Glomerular endothelial cell (primary cell): ENCODE data around the gene C10orf105. TPM values are rescaled to one million over a fixed set of nuclear protein-coding genes. Genes with fewer than 3 reads are reported as not detected.

Experiments used
- DNase-seq: peaks from one replicate; pipeline ENCODE4 v3.0.0-alpha.2; 2011; ENCODE audit warnings: low read depth, low spot score; ENCODE audit errors: extremely low read depth
- total RNA-seq: library from RNA; depleted of rRNA; stranded (reverse); fragments of >200 nt; gene quantifications from 2 replicates; pipeline ENCODE4 v1.2.3, GENCODE V29; 2015

Gene C10orf105
- total RNA-seq, 1 donor from 2014 or later: not detected

DNA sequence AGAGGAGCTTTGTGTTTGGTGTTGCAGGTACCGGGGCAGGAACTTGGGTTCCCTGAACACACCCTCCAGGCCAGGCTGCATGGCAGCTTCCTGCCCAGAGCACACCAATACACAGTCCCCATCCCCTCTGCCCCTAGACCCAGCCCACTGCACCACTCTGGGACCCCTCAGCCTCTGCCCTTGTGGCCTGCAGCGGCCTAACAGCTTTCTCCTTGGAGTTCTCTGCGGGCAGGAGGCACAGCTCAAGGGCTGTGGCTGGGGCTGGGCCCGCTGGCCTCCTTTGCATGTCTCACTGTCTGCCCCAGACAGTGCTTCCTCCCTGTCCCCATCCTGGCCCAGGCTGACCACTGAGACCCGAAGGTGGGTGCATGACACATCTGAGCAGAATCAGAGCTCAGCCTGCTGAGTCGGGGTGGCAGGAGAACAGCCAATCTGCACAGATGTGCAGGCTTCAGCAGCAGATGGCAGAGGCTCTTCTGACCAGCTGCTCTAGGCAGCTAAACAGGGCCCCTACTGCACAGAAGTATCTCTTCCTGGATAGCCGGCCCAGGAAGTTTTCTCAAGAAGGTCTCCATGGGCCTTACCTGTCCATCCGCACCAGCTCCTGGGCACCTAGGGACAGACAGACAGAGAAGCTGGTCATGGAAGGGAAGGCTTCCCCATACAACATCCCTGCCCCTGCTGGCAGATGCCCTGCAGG is 33.0 kb upstream of the C10orf105 start:
- no peak for DNase-seq

DNA sequence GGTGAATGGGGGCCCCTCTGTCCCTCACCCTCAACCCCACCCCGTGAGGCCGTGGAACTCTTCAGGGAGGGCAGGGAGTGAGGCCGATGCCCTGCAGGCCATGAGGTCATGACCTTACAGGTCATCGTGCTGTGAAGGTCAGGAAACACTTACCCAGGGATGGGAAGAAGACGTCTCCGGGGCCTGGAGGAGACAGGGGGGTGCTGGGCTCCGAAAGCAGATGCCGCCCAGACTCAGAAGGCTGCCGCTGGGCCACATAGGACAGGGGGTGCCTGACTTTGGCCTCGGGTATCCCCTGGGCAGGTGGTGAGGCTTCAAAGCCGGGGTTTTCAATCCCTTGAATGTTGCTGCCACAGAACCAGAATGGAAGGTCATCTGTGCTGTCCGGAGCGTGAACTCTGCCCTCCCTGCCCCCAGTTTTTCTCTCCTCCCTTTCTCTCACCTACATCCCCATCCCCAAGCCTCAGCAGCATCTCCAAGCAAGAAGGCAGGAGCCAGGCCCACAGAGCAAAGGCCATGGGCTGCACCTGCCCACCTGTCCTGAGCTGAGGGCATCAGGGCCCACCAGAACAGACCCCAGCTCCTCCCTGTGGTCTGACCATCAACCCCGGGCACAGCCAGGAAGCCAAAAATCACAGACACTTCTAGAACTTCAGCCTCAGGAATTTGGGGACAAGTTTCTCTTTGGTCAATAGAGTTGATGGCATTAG is 32.1 kb upstream of the C10orf105 start:
- no peak for DNase-seq

DNA sequence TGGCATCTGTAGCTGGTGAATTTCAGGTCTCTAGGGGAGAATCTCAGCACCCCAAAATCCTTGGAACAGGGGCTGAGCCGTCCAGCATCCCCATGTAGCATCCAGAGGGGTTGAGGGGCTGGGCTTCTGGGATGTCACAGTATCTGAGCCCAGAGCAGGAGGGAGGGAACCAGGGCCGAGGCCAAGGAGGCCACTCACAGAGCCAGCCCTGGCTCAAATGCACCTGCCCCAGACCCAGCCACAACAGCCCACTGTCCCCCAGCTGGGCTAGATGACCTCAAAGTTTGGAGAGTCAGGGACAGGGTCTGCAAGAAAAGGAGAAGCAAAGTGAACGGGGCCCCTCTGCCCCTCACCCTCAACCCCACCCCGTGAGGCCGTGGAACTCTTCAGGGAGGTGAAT is 31.4 kb upstream of the C10orf105 start:
- no peak for DNase-seq

DNA sequence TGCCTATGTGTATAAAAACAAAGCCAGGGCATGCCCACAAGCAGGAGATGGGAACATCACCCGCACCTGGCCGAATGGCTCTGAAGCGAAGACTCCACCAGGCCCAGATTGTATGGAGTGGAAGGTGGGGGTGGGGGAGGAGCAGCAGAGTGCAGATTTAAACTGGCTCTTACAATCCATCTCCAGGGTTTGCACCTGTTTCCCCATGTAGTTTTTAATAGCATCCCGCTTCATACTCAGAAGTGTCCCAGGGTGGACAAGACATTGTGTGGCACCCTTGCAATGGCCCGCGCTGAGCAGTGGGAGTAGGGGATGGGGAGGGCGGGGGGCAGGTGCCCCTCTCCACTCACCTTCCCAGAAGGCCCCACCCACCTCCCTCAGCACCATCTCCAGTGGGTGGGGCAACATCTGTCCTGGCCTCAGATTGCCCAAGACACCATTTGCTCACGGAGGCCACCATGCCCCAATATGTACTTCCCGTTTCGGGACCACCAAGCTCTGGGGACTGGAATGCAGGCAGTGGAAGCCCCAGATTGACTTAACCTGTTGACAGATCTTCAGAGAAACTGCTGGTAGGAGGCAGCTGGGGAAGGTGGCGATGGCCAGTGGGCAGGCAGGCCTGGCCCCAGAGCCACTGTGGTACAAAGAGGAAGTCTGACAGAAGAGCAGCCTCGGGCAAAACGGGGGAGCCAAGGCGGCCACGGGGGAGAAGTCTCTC is 30.7 kb upstream of the C10orf105 start:
- DNase-seq: no peak

DNA sequence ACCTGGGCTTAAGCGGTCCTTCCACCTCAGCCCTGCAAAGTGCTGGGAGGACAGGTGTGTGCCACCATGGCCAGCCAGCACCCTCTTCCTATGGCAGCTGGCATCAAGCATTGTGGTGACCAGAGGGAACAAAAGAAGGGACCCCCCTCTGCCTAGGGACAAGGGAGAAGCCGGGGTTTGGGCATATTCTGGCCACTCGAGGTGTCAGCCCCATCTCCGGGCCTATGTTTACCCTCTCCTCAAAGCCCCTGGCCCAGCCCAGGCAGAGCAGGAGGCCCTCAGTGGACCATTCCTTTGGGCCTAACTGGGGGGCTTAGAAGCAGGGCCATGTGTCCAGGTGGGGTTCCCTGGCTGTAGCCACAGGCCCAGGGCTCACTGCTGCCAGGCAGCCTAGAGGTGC is 29.8 kb upstream of the C10orf105 start:
- DNase-seq: no peak

DNA sequence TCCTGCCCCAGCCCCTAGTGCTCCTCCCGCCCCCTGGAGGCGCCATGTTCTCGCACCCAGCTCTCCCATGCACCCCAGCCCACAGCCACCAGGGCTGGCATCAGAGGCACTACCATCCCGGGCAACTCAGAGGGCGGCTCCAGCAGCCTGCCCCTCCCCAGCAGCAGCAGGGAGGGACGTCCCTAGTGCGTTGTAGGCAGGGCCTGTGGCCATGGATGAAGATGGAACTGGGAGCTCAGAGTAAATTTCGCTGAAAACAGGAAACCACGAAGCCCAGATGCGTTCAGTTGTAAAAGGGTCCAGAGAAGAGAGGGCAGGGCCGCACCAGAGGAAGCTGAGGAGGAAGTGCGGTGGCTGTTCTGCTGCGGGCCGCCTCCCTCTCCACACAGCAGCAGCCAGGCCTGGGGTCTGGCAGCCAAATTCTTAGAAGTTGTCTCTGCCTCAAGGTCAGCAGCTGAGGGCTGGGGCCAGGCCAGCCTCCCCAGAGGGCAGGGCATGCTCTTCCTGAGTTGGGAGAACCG is 29.2 kb upstream of the C10orf105 start:
- DNase-seq: no peak

DNA sequence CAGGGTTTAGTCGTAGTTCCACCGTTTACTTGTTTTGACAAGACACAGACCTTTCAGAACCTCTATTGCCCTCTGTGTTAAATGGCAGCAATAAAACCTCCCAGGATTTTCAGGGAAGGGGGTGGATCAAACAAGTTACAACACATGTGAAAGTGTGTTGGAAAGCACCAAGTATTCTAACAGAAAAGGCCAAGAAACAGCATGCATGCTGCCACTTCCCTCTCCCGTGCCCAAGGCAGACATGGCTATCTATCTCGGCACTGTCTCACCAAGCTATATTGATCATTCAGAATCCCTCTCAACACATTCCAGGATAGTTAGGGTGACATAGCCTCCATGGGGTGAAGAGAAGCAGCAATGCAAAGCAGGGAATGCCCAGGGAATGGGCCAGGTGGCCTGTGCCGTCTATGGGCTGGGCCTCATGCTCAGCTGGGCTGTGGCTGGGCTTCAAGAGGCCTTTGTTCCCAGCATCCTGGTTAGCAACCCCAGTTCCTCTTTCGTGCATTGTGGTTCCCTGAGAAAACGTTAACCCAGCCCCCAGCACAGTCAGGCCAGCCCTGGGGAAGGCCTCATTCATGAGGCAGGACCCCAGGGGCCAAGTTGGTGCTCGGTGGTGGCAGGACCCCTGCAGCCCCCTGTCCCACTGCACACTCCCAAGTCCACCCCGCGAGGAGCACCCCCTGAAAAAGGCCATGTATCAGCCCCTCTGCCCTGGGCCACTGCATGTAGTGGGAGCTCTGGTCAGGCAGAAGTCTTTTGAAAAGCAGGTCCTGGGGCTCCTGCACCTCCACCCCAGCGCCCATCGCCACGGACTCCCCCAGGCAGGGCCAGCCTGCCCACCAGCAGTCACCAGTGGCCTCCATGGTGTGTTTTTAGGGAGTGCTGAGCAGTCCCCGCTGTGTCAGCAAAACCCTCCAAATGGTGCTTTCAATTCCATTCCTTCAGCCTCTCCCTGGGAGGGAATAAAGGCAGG is 28.3 kb upstream of the C10orf105 start:
- no peak for DNase-seq

DNA sequence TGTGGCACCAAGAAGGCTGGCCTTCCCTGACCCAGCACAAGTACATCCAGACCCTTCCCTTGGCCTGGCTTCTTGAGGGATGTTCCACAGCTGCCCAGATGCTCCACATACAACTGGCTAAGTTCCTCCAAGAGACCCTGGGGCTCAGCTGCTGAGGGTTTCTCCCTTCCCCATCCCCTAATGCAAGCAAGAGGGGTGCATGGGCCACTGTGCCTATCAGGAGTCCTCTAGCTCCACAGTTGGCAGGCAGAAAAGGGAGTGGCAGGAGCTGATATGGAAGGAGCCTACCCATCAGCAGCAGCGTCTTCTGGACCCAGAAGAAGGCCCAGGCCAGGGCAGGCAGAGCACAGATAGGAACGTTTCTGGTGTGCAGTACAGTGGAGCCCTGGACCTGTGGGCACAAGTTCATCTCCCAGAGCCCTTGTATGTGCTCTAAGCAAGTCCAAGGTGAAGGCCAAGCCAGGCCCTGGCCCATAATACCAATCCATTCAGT is 27.5 kb upstream of the C10orf105 start:
- DNase-seq: no peak

DNA sequence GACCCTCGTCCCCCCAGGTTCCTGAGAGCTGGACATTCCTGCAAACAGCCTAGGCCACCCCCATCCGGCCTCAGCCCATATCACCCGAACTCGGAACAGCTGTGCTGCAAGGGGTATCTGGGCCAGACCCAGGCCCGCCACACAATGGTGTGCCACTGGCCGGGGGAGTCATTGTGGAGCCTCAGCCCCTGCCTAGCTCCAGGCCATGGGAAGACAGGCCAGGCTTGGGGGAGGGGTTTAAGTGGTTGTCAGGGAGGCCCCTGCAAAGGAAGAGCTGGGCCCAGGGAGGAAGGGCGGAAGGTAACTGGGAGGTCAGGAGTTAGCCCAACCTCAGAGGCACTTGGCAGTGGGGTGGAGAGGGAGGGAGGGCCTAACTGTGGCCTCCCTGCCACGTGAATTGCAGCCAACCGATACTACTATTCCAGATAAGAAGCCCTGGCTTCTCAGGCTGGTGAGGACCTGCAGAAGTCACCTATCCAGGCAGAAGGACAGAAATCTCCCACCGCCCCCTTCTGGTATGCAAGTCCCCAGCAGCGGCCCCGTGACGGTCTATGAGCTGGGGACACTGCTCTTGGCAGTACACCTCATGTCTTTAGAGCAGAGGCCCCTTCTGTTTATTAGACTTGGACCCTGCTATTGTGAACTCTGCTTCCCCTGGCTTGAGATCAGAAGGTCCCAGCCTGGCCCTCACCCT is 26.9 kb upstream of the C10orf105 start:
- DNase-seq: no peak

DNA sequence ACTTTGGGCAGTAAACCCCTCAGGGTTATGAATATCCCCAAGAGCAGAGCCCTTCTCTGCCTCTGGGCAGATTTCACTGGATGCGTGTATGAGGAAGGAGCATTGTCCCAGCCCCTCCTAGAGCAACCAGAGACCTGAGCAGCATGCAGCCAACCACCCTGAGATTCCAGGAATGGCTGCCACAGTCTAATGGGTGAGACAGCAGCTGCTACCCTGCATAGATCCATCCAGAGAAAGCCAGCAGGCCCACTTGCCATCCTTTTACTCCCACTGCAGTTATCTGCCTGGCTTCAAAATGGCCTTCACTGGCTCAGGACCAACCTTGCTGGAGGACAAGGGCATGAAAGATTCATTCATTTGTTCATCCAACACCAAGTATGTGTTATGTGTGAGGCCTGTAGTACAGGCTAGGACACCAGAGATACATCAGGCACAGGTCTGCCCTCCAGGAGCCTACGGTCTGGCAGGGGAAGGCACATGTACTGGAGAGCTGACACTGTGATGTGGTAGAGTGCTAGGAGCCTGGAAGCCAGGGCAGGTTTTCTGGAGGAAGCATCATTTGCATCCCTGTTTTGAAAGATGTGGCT is 26.2 kb upstream of the C10orf105 start:
- no peak for DNase-seq

DNA sequence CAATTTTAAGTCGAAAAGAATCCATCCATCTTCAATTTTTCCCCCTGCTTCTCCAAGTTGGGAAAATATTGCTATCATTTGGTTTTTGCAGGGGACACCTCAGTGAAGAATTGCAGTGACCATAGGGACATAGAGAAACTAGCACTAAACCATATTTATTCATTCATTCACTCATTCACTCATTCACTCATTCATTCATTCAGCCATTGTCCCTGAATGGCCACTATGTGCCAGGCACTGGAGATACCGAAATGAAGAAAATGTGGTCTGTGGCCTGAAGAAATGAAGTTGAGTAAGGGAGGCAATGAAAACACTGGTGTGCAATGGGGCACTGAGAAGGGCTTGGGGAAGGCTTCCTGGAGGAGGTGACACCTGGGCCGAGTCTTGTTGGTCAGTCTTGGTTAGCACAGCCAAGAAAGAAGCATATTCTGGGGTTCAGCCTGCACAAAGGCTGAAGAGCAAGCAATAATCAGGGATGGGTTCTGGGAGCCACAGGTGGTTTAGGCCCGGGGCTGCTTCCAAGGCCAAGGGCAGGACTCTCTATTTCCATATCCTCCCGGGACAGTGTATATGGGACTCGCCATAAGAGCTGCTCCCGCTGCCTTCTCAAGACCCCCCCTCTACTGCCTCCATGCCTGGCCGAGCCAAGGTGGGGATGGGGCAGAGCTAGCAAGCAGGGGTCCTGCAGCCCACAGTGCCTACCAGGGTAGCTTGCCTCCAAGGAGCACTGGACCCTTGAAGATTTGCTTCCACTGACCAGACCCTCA is 25.5 kb upstream of the C10orf105 start:
- DNase-seq: no peak

DNA sequence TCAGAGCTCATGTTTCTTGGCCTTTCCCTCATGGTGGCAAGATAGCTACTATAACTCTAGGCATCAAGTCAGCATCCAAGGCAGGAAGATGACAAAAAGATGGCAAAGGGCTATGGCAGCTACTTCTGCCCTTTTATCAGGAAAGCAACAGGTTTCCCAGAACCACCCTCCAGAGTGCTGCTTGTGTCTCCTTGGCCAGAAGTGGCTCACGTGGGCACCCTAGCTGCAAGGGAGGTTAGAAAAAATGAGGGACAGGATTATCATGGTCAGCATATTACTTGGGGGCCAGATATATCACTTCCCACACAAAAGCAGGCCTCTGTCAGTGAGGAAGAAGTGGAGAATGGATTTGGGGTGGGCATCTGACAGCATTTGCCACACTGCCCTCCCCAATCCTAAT is 24.3 kb upstream of the C10orf105 start:
- no peak for DNase-seq

DNA sequence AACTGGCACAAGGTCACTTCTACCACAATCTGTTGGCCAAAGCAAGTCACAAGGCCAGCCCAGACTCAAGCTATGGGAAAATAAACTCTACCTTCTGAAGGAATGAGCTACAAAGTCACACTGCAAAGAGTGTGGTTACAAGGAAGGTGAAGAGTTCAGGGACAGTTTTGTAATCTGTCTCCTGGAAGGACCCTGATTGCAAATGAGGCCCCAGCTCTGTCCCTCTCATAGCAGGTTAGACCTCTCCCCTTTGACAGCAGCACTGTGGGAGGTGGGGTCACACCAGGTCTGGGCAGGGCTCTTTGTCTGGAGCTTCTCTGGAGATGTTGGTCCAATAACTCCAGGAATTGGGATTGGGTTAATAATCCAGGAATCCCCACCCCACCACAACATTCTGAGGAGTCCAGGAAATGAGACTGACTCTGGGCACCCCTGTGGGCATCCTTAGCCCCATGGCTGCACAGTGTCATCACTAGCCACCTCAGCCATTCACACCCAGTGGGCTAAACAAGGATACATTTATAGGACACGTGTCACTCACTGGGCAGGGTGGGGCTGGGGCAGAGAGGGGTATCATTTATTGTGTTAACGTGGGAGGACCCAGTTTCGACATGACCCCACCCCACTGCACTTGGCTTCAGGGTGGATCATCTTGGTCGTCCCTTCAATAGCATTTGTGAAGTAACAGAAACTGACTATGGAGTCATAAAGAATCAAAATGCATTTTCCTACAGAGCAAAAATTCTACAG is 23.7 kb upstream of the C10orf105 start:
- DNase-seq: no peak

DNA sequence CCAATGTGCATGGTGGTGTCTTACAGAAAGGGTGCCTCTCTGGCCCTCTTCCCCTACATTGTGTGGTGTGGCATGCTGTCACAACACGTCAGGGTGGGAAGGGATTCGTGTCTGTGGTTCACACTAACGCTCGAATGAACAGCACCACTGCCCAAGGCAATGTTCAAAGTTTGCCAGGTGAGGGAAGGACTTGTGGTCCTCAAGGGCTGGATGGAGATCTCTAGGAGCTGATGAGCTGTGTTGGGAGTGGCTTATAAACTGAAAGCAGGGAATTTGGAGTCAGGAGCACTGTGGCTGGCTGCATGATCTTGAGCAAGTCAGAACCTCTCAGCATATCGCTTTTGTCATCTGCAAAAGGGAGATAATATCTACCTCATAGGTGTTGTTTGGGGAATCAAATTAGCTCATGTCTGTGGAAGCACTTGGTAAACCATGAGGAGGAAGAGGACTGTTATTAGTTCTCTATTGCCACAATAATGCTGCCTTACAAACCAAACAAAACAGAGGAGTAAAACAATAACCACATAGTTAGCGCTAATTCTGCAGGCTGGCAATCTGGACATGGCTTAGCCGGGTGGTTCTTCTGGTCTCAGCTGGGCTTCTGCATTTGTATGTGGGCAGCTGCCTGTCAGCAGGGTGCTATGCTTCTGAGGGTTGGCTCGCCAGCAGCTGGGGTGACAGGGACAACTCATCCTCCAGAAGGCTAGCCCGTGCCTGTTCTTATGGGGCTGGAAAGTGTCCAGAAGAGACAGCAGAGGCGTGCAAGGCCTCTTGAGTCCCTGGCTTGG is 22.9 kb upstream of the C10orf105 start:
- no peak for DNase-seq

DNA sequence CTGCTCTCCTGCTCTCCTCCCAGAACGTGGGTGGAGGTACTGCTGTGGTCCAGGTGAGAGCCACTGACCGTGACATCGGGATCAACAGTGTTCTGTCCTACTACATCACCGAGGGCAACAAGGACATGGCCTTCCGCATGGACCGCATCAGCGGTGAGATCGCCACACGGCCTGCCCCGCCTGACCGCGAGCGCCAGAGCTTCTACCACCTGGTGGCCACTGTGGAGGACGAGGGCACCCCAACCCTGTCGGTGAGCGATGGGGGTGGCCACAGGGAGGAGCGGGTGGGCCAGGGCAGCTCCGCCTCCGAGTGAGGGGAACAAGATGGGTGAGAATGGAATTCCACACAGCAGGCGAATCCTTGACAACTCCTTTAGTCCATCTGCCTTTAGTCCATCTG is 22.1 kb upstream of the C10orf105 start:
- DNase-seq: no peak

DNA sequence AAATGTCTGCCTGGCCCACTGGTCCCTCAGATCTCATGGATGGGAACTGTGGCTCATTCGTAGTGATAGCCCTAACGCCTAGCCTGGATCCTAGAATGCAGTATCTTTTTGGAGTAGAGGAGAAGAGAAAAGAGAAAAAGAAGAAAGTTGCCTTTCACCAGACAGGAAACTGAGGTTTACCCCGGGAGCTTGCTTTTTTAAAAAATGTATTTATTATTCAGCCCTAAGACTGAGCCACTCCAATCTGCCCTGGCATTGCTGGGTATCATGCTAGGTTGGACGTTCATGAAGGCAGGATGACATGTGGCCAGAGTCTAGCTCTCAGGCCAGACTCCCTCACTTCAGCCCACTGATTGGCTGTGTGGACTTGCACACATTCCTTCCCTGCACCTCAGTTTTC is 21.5 kb upstream of the C10orf105 start:
- DNase-seq: no peak

DNA sequence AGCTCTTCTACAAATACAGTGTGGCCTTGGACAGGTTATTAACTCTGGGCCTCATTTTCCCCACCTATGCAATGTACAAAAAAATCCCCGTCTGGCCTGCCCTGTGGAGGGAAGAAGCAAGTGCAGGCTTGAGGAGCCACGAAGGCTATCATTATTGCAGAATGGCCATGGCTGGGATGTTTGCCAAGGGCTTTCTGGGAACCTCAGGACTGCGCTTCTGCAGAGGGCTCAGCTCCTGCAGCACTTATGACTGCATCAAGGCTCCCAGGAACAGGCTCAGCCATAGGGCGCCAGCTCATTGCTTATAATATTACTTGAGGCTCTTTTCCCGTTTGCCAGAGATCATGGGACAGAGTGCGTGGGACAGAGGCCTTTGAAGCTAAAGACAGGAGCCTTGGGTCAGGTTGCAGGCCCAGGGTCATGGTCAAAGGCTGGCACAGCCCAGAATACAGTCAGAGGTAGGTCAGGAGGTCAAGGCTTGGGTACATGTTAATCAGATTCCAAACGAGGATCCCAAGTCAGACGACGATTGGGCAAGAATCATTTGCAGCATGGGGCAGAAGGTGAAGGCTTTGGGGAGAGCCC is 20.6 kb upstream of the C10orf105 start:
- DNase-seq: no peak
